Fibroblast of mammary gland (primary cell): ENCODE data around the gene HOXD3.

Experiments
- DNase-seq: peaks from one replicate; pipeline ENCODE4 v3.0.0-alpha.2; 2010; ENCODE audit warnings: low read depth
- H3K4me3 ChIP-seq: 2 replicates; pipeline ENCODE4 v1.5.1; 2011; ENCODE audit warnings: low read depth, mild to moderate bottlenecking, low read length, moderate library complexity; ENCODE audit not compliant: control insufficient read depth
- CTCF ChIP-seq: conservative IDR thresholded peaks from 2 replicates; pipeline ENCODE4 v1.5.1; 2011; ENCODE audit warnings: low read depth, low read length, inconsistent platforms; ENCODE audit not compliant: control insufficient read depth, insufficient read depth

HOXD3 gene

GRCh38 chr2:176151442-176152287 lies 5.4 kb upstream of the HOXD3 start, which contains the start of gene HOXD4:
Gene HOXD4 (plus strand): TSS chr2:176151550. CDS start chr2:176151634, 84 bp downstream.
- no peak for DNase-seq
- peak within 1 kb of the TSS; percentile 41 for H3K4me3 ChIP-seq

GRCh38 chr2:176152350-176153181 lies 4.5 kb upstream of the HOXD3 start:
- TF ChIP-seq CTCF: no peak
- H3K4me3 ChIP-seq: peak overlapping the region; percentile 41
- no peak for DNase-seq

More at GRCh38 chr2:176151442-176152287, 5.4 kb upstream of the HOXD3 start, which contains the start of gene HOXD4:
- no peak for TF ChIP-seq CTCF

GRCh38 chr2:176154576-176155252 lies 2.4 kb upstream of the HOXD3 start:
- no peak for DNase-seq
- no peak for TF ChIP-seq CTCF
- no peak overlapping the region for H3K4me3 ChIP-seq

GRCh38 chr2:176155356-176156044 lies 1.6 kb upstream of the HOXD3 start:
- no peak for TF ChIP-seq CTCF
- no peak overlapping the region for H3K4me3 ChIP-seq
- DNase-seq: no peak

GRCh38 chr2:176156301-176156806 lies 753 bp upstream of the HOXD3 start:
- H3K4me3 ChIP-seq: no peak overlapping the region
- TF ChIP-seq CTCF: no peak
- DNase-seq: no peak

GRCh38 chr2:176157499-176158185 lies 535 bp downstream of the HOXD3 start:
- DNase-seq: no peak
- no peak overlapping the region for H3K4me3 ChIP-seq

More at GRCh38 chr2:176157499-176158185, 535 bp downstream of the HOXD3 start:
- no peak for TF ChIP-seq CTCF
